Measurements from ENCODE around the gene PDE6H. TPM values are rescaled to one million over a fixed set of nuclear protein-coding genes. Genes with fewer than 3 reads are reported as not detected.

The PDE6H gene
- total RNA-seq, 1 experiment from 2014 or later, result not detected

GRCh38 chr12:15005064-15005463, 32.2 kb downstream of the PDE6H start:
- intact Hi-C loops (cut with micrococcal nuclease; ENCODE audit: unreplicated experiment), result loop anchor here (10.0 kb wide), 1 partner anchor 520 kb away; no protein-coding TSS in a partner anchor
- Histone ChIP-seq H3K27ac (ENCODE audit: low read depth, low read length, poor library complexity, severe bottlenecking) (no peak overlapping the region), H3K4me1 (ENCODE audit: insufficient read depth, low read length, poor library complexity, severe bottlenecking) (no peaks in the 10 kb centered on the region), H3K9me3 (ENCODE audit: low read depth, low read length, poor library complexity, severe bottlenecking) (no peaks in the 10 kb centered on the region), H3K4me3 (ENCODE audit: low read depth, low read length, poor library complexity, severe bottlenecking) (no peak overlapping the region), H3K27me3 (replicated peaks; ENCODE audit: insufficient read depth, low read depth, low read length, poor library complexity) (no peaks in the 10 kb centered on the region), H3K36me3 (ENCODE audit: insufficient read depth, low read length, poor library complexity, severe bottlenecking) (no peaks in the 10 kb centered on the region)
- DNase-seq (ENCODE audit: low spot score), result no peak
- ChIA-PET CTCF (no interaction called here), POLR2A (ENCODE audit: low non-redundant PET) (no interaction called here)
- TF ChIP-seq CTCF (conservative IDR thresholded peaks at IDR 0.05; ENCODE audit: low read depth, low read length), result no peak
- no TSS peak for BruUV-seq (replicated peaks)

GRCh38 chr12:15007551-15007950, 34.7 kb downstream of the PDE6H start:
- no peak for DNase-seq (ENCODE audit: low spot score)
- Histone ChIP-seq H3K27ac (ENCODE audit: low read depth, low read length, poor library complexity, severe bottlenecking) (no peak overlapping the region), H3K9me3 (ENCODE audit: low read depth, low read length, poor library complexity, severe bottlenecking) (no peaks in the 10 kb centered on the region), H3K4me1 (ENCODE audit: insufficient read depth, low read length, poor library complexity, severe bottlenecking) (no peaks in the 10 kb centered on the region), H3K27me3 (replicated peaks; ENCODE audit: insufficient read depth, low read depth, low read length, poor library complexity) (no peaks in the 10 kb centered on the region), H3K36me3 (ENCODE audit: insufficient read depth, low read length, poor library complexity, severe bottlenecking) (no peaks in the 10 kb centered on the region), H3K4me3 (ENCODE audit: low read depth, low read length, poor library complexity, severe bottlenecking) (no peak overlapping the region)
- no TSS peak for BruUV-seq (replicated peaks)
- ChIA-PET CTCF (interaction anchor here (1.0 kb wide), 1 partner anchor 214 kb away, joined by 3 read pairs; the partner anchor contains the start of gene RERG), POLR2A (ENCODE audit: low non-redundant PET) (no interaction called here)
- intact Hi-C loops (cut with micrococcal nuclease; ENCODE audit: unreplicated experiment), result loop anchor here (10.0 kb wide), 1 partner anchor 517 kb away; no protein-coding TSS in a partner anchor
- TF ChIP-seq CTCF (conservative IDR thresholded peaks at IDR 0.05; ENCODE audit: low read depth, low read length) (no peak), EZH2 (IDR thresholded peaks at IDR 0.05; ENCODE audit: borderline replicate concordance, low read depth, low read length, poor library complexity, severe bottlenecking) (no peak)

GRCh38 chr12:15011162-15011561, 38.3 kb downstream of the PDE6H start:
- intact Hi-C loops (cut with micrococcal nuclease; ENCODE audit: unreplicated experiment), result no loop called here
- H3K36me3 ChIP-seq (ENCODE audit: insufficient read depth, low read length, poor library complexity, severe bottlenecking), result no peaks in the 10 kb centered on the region
- BruUV-seq (replicated peaks), result no TSS peak
- H3K4me1 ChIP-seq (ENCODE audit: insufficient read depth, low read length, poor library complexity, severe bottlenecking), result no peaks in the 10 kb centered on the region
- no peaks in the 10 kb centered on the region for H3K9me3 ChIP-seq (ENCODE audit: low read depth, low read length, poor library complexity, severe bottlenecking)
- TF ChIP-seq EZH2 (IDR thresholded peaks at IDR 0.05; ENCODE audit: borderline replicate concordance, low read depth, low read length, poor library complexity, severe bottlenecking) (no peak), CTCF (conservative IDR thresholded peaks at IDR 0.05; ENCODE audit: low read depth, low read length) (peak; percentile 30; the same call in 1 of the 2 replicates)
- ChIA-PET POLR2A (ENCODE audit: low non-redundant PET) (no interaction called here), CTCF (no interaction called here)
- H3K27ac ChIP-seq (ENCODE audit: low read depth, low read length, poor library complexity, severe bottlenecking), result no peak overlapping the region
- DNase-seq (ENCODE audit: low spot score), result peak; percentile 10
- H3K4me3 ChIP-seq (ENCODE audit: low read depth, low read length, poor library complexity, severe bottlenecking), result no peak overlapping the region
- H3K27me3 ChIP-seq (replicated peaks; ENCODE audit: insufficient read depth, low read depth, low read length, poor library complexity), result no peaks in the 10 kb centered on the region

All from A673 (cell line).